GM12892 (cell line): Measurements from ENCODE around the gene SLC25A28.
A peak's percentile ranks its signal among the peaks of the same experiment; 100 is the strongest.

Experiments
- POLR2A ChIP-seq: IDR thresholded peaks from 2 replicates; pipeline ENCODE4 v1.6.1; 2011; ENCODE audit warnings: low read depth, low read length, control low read depth
- POLR2AphosphoS5 ChIP-seq: IDR thresholded peaks from 2 replicates; pipeline ENCODE4 v1.6.1; 2011; ENCODE audit warnings: low read depth, low read length, control low read depth

- TF ChIP-seq POLR2A, result peak; percentile 88
- peak; percentile 82 for TF ChIP-seq POLR2AphosphoS5
These were observed 643 bp upstream of the SLC25A28 start for GRCh38 chr10:99620711-99621453.
